Breast epithelium (tissue), 4 donors: ENCODE results near the gene LIMS1. TPM values are rescaled to one million over a fixed set of nuclear protein-coding genes. Genes with fewer than 3 reads are reported as not detected.
"Not testable (repeated sequence)": the region's sequence is repeated elsewhere in the genome, so short reads cannot be mapped to it uniquely, and the experiment has no call there.

Experiments
- DNase-seq, 2 donors: peaks; one replicate each; pipeline ENCODE4 v3.0.0-alpha.2; 2019; ENCODE audit warnings: low spot score in 2 of 2
- H3K27ac ChIP-seq, 2 donors: fragments of 200-600 bp; sonication (generic) in 1 of 2; one replicate each; pipeline ENCODE4 v1.5.1; 2016 to 2019; ENCODE audit warnings: mild to moderate bottlenecking in 1 of 2
- H3K27me3 ChIP-seq, 2 donors: fragments of 200-600 bp; sonication (generic) in 1 of 2; one replicate each; pipeline versions ENCODE4 v1.5.1 to v1.6.0; 2017 to 2019; ENCODE audit warnings: control low read depth in 1 of 2, mild to moderate bottlenecking in 1 of 2
- H3K36me3 ChIP-seq: fragments of 200-600 bp; one replicate; pipeline ENCODE4 v1.5.1; 2019
- H3K4me1 ChIP-seq, 2 donors: fragments of 200-600 bp; sonication (generic); one replicate each; pipeline ENCODE4 v1.5.1; 2016 to 2019; ENCODE audit warnings: control low read depth in 1 of 2
- H3K4me3 ChIP-seq, 3 donors: fragments of 200-600 bp; sonication (generic); 1 replicate in 2 of 3; 2 replicates in 1 of 3; pipeline ENCODE4 v1.5.1; 2016 to 2019; ENCODE audit warnings: mild to moderate bottlenecking in 3 of 3, moderate library complexity in 2 of 3
- H3K9me3 ChIP-seq, 2 donors: fragments of 200-600 bp; sonication (generic) in 1 of 2; one replicate each; pipeline ENCODE4 v1.5.1; 2016 to 2019; ENCODE audit warnings: control low read depth in 1 of 2
- POLR2A ChIP-seq: fragments of 450-650 bp; IDR thresholded peaks from one replicate; pipeline ENCODE4 v1.6.1; 2016; ENCODE audit warnings: antibody characterized with exemption, mild to moderate bottlenecking, moderate library complexity
- POLR2AphosphoS5 ChIP-seq, 3 donors: sonication (generic); formaldehyde crosslinking; IDR thresholded peaks; one replicate each; pipeline ENCODE4 v1.6.1; 2017; ENCODE audit warnings: antibody characterized with exemption in 3 of 3
- intact Hi-C: fragments of 100-400 bp; cut with DNase I; formaldehyde crosslinking; loops from one replicate; pipeline ENCODE4 v1.15.1; 2023; ENCODE audit warnings: low total_unique reads
- total RNA-seq, 3 donors: library from RNA; depleted of rRNA; stranded (reverse); fragments of >200 nt; gene quantifications; one replicate each; pipeline ENCODE4 v1.1.0, GENCODE V29; 2016
- TF ChIP-seq, protein P1 (sequence below), 3 donors: fragments of 450-650 bp; IDR thresholded peaks; one replicate each; pipeline ENCODE4 v1.5.1; 2016 to 2017; ENCODE audit warnings: antibody characterized with exemption in 3 of 3, mild to moderate bottlenecking in 3 of 3, moderate library complexity in 3 of 3

The LIMS1 gene
- total RNA-seq, 3 donors from 2014 or later: 66.5 to 123 (median 93.1) TPM

GRCh38 chr2:108678198-108678651 is 144.0 kb downstream of the LIMS1 start:
- H3K9me3 ChIP-seq, H3K27me3 ChIP-seq, intact Hi-C loops, DNase-seq, H3K4me3 ChIP-seq, H3K36me3 ChIP-seq, H3K4me1 ChIP-seq: not testable (repeated sequence)
- H3K27ac ChIP-seq: peak overlapping the region in 1 of 2 donors; percentile 48
- peak in 1 of 3 donors; percentile 59 for TF ChIP-seq POLR2AphosphoS5 (IDR thresholded peaks at IDR 0.05)

DNA sequence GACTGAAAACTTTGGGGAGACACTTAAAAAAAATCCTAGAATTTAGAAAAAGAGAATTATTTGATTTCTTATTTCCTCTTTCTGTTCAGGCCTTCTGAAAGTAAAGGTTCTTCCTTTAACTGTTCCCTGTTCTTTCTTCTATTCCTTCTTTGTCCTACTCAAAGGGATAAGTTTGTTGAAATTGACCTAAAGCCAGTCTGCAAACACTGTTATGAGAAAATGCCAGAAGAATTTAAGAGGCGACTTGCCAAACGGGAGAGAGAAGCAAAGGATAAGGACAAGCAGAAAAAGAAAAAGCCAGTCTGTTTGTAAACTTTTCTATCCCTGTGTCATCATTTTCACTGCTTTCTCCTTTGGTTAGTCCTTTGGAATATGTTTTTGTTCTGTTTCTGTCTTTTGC is 146.5 kb downstream of the LIMS1 start:
- H3K9me3 ChIP-seq, H3K27me3 ChIP-seq, H3K4me3 ChIP-seq, H3K36me3 ChIP-seq, intact Hi-C loops, H3K27ac ChIP-seq, DNase-seq, H3K4me1 ChIP-seq: not testable (repeated sequence)

DNA sequence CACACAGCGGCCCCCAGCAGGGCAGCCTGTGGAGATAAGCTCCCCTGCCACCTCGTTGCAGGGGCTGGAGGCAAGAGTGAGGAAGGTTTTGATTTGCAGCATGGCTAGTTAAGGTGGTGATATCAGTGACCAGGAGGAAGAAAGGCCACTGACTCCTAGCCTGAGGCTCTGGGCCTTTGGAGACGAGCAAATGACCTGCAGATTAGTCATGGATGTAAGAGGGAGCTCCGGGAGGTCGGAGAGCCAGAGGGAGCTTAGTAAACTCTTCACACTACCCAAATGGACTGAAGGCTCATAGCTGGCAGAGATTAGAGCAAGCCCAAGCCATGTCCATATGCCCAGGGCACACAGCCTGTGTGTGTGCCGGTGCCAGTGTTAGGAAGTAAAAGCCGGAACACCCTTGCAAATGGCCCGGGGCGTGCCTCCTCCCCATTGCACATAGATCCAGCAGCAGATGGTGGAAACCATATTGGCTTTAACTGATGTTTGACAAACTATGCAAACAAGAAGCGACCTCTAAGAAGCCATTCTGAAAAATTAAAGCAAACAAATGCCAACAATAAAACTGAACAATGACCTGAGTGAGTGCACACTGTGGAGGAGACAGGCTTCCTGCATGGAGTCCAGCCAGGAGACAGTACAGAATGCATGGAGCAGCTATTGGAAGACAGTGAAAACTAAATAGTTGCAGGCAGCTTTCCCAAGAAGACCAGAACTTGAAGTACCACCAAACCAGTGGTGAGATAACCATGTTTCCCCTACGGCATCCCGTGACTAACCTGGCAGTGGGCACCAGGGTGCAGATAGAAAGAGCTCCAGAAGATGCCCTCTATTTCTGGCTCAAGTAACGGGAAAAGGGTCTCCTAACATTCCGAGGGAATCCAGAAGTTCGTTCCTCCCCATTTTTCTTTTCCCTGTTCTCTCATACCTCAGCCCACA is 154.8 kb downstream of the LIMS1 start:
- DNase-seq, H3K27me3 ChIP-seq, H3K4me1 ChIP-seq, H3K9me3 ChIP-seq, H3K36me3 ChIP-seq, intact Hi-C loops, H3K4me3 ChIP-seq, H3K27ac ChIP-seq: not testable (repeated sequence)

- H3K27ac ChIP-seq, DNase-seq, intact Hi-C loops, H3K9me3 ChIP-seq, H3K4me1 ChIP-seq, H3K4me3 ChIP-seq, H3K36me3 ChIP-seq, H3K27me3 ChIP-seq: not testable (repeated sequence)
Observed at GRCh38 chr2:108690001-108690400, 155.7 kb downstream of the LIMS1 start.

GRCh38 chr2:108691447-108691846 is 157.2 kb downstream of the LIMS1 start:
- no peak for DNase-seq
- intact Hi-C loops: no loop called here
- no peaks in the 10 kb centered on the region for H3K9me3 ChIP-seq
- no peak overlapping the region for H3K4me3 ChIP-seq
- H3K4me1 ChIP-seq: no peaks in the 10 kb centered on the region
- H3K27me3 ChIP-seq: no peaks in the 10 kb centered on the region
- no peak for TF ChIP-seq POLR2AphosphoS5 (IDR thresholded peaks at IDR 0.05)
- TF ChIP-seq, protein P1, sequence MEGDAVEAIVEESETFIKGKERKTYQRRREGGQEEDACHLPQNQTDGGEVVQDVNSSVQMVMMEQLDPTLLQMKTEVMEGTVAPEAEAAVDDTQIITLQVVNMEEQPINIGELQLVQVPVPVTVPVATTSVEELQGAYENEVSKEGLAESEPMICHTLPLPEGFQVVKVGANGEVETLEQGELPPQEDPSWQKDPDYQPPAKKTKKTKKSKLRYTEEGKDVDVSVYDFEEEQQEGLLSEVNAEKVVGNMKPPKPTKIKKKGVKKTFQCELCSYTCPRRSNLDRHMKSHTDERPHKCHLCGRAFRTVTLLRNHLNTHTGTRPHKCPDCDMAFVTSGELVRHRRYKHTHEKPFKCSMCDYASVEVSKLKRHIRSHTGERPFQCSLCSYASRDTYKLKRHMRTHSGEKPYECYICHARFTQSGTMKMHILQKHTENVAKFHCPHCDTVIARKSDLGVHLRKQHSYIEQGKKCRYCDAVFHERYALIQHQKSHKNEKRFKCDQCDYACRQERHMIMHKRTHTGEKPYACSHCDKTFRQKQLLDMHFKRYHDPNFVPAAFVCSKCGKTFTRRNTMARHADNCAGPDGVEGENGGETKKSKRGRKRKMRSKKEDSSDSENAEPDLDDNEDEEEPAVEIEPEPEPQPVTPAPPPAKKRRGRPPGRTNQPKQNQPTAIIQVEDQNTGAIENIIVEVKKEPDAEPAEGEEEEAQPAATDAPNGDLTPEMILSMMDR (IDR thresholded peaks at IDR 0.05): no peak
- no peak for TF ChIP-seq POLR2A
- no peak overlapping the region for H3K27ac ChIP-seq
- no peaks in the 10 kb centered on the region for H3K36me3 ChIP-seq

DNA sequence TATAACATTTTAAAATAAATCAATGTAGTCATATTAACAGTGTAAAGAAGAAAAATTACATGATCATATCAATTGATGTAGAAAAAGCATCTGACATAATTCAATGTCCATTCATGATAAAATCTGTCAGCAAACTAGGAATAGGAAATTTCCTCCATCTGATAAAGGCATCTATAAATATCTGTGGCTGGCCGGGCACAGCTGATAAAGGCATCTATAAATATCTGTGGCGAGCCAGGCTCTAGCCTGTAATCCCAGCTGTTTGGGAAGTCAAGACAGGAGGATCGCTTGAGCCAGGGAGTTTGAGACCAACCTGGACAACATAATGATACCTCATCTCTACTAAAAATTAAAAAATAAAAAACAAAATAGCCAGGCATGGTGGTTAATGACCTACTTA is 166.9 kb downstream of the LIMS1 start:
- Histone ChIP-seq H3K4me3 (no peak overlapping the region), H3K4me1 (no peaks in the 10 kb centered on the region), H3K27ac (no peak overlapping the region), H3K9me3 (no peaks in the 10 kb centered on the region), H3K27me3 (no peaks in the 10 kb centered on the region), H3K36me3 (no peaks in the 10 kb centered on the region)
- no peak for DNase-seq
- TF ChIP-seq POLR2A (no peak), POLR2AphosphoS5 (IDR thresholded peaks at IDR 0.05) (no peak)
- TF ChIP-seq, protein P1 (IDR thresholded peaks at IDR 0.05): no peak
- intact Hi-C loops: no loop called here

GRCh38 chr2:108701806-108702205 is 167.5 kb downstream of the LIMS1 start:
- Histone ChIP-seq H3K4me1 (no peaks in the 10 kb centered on the region), H3K27ac (no peak overlapping the region), H3K4me3 (no peak overlapping the region), H3K27me3 (no peaks in the 10 kb centered on the region), H3K9me3 (no peaks in the 10 kb centered on the region), H3K36me3 (no peaks in the 10 kb centered on the region)
- intact Hi-C loops: no loop called here
- no peak for DNase-seq
- TF ChIP-seq, protein P1 (IDR thresholded peaks at IDR 0.05): no peak
- TF ChIP-seq POLR2A (no peak), POLR2AphosphoS5 (IDR thresholded peaks at IDR 0.05) (no peak)
